ENCODE results near the gene CHST4. TPM values are rescaled to one million over a fixed set of nuclear protein-coding genes. Genes with fewer than 3 reads are reported as not detected.

The CHST4 gene
- polyA plus RNA-seq, result not detected in 2 replicates

DNA sequence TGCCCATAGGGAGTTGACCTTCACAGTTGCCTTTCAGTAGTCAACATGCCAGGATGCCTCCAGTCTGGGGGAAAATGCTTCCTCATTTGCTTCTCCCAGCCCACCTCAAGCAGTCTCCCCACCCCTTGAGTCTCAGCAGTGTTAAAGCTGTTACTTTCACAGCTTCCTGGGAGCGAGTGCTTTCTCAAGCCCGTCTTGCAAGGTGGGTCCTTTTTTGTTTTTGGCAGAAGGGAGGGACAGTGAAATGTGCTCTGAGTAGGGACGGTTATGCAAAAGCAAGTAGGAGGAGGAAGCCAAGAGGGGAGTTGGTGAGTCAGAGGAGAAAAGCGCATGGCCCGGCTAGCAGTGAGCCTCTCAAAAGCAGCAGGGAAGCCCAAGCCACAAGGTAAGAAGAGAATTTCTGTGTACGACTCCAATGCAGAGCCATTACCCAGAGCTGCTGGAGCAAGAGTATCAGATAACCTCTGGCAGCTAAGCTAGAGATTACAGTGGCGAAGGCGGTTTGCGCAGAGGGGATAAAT is at the start of gene CHST4:
Gene CHST4, plus strand, starts transcription at position 316 of the 521 bp plus-strand sequence. CDS start 10,252 bp downstream, outside the sequence.

DNA sequence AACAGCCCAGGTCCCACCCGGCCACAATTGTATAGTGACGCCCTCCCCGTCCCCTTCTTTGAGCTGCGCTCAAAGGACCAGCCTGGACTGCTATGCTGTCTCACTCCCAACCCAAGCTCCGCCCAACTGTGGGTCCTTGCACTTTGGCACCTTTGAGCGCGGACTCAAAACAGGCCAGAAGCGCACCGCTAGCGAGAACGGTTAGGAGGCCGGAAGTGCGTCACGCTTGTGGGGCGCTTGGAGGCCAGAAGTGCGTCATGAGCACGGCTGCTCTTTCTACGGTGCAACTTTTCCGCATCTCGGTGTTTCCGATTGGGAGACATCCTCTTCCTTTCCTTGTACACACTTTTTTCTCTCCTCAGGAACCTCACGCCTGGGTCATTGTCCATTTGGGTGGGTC is 37.1 kb upstream of the CHST4 start, which contains the start of gene ZNF19:
Gene ZNF19, minus strand, starts transcription at position 203 of the 400 bp plus-strand sequence. CDS start 7,210 bp downstream, outside the sequence.

DNA sequence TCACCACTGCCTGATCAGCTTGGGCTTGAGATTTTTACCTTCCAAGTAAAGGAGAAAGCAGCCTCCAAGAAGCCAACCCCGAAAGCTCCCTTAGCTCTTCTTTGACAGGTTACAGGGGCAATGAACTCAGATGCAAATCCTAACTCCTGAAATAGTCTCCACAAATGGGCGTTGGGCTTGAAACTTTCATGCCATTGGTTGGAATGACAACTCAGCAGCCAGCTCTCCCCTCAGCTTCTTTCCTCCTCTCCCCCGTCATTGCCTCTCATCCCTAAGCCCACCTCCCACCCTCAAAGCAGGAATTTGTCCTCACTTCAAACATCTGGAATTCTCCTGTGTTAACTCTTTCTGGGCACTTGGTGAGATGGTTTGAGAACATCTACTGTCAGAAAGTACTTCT is 50.7 kb downstream of the CHST4 start, which contains the start of gene TAT:
Gene TAT, minus strand, starts transcription at position 122 of the 400 bp plus-strand sequence. CDS start 677 bp downstream, outside the sequence.

Other genes with a start within 250 kb of the CHST4 start
- gene CMTR2, start 237.0 kb upstream of the CHST4 start, polyA plus RNA-seq, result 5.0 and 9.1 TPM in 2 replicates
- gene CALB2, start 167.7 kb upstream of the CHST4 start, polyA plus RNA-seq, result 2.9 and 5.8 TPM in 2 replicates
- gene TLE7, start 84.4 kb upstream of the CHST4 start, polyA plus RNA-seq, result not detected in 2 replicates
- gene ZNF23, start 64.2 kb upstream of the CHST4 start, polyA plus RNA-seq, result 20.5 and 37.4 TPM in 2 replicates
- 1.6 TPM in 2 replicates for gene ZNF19, start 37.1 kb upstream of the CHST4 start, polyA plus RNA-seq
- not detected in 2 replicates for gene TAT, start 50.7 kb downstream of the CHST4 start, polyA plus RNA-seq
- 0.08 and 0.88 TPM in 2 replicates for gene MARVELD3, start 99.8 kb downstream of the CHST4 start, polyA plus RNA-seq
- 5.5 and 5.6 TPM in 2 replicates for gene PHLPP2, start 198.3 kb downstream of the CHST4 start, polyA plus RNA-seq